ENCODE results near the gene SLC10A7. TPM values are rescaled to one million over a fixed set of nuclear protein-coding genes. Genes with fewer than 3 reads are reported as not detected.
A peak's percentile ranks its signal among the peaks of the same experiment; 100 is the strongest.

SLC10A7 gene
- total RNA-seq, 1 donor from 2014 or later: 30.6 TPM

DNA sequence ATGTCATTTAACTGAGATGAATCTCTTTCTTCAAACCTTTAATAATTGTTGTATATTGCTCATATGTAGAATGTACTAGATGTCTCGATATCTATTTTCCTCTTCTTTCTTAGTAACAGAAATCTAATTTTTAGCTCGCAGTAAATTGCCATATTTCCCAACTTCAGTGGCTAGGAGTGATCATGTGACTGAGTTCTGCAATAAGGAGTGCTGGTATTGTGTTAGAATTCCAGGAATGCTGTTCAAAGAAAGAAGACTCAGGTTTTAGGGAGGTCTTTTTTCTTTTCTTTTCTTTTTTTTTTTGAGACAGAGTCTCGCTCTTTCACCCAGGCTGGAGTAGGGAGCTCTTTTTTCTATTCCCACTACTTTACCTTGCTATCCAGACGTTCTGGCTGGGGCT lies 81.7 kb downstream of the SLC10A7 start:
- DNase-seq (ENCODE audit: low spot score): no peak

- no peak for DNase-seq (ENCODE audit: low spot score)
These were observed 82.3 kb downstream of the SLC10A7 start for GRCh38 chr4:146439437-146439836.

- no peak for DNase-seq (ENCODE audit: low spot score)
These were observed 84.0 kb downstream of the SLC10A7 start for GRCh38 chr4:146437778-146438177.

DNA sequence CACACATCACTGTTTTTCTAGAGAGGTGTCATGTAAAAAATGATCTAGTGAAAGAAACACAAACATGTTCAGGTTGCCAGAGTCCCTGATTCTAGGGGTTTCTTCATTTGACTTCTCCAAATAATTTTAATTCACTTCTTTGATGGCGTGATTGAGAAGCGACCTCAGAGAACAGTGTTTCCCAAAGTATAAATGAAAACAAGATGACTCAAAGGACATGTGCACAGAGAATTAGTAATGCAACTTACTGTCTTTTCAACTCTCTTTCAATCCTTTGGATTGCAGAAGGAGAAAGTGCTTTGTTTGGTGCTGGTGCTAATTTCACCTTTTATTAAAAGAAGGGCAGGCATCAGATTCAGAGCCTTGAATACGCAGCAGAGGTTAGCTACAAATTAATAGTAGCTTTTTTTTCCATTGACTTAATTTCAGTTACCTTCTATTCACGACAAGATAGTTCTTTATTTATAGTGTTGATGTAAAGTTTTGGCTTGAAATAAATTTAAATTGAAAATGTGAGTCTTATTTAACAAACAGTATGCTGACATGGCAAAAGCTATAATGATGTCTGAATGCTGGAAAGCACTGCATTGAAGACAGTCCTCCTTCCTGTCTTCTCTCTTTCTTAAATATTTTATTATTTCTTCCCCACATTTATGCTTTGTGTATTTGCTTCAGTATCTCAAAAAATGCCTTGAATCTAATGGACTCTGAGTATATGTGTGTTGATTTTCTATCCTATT lies 85.1 kb downstream of the SLC10A7 start:
- no peak for DNase-seq (ENCODE audit: low spot score)

GRCh38 chr4:146435962-146436361 lies 85.8 kb downstream of the SLC10A7 start:
- no peak for DNase-seq (ENCODE audit: low spot score)

DNA sequence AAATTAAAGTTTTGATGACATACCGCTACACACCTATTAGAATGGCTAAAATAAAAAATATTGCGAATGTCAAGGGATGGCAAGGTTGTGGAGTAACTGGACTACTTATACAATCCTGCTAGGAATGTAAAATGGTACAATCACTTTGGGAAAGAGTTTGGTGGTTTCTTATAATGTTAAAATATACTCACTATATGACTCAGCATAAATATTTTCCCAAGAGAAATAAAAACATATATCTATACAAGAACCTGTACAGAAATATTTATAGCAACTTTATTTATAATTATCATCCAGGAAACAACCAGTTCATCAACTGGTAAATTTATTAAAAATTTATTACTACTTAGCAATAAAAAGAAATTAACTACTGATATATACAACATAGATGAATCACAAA lies 89.7 kb downstream of the SLC10A7 start:
- DNase-seq (ENCODE audit: low spot score): no peak

DNA sequence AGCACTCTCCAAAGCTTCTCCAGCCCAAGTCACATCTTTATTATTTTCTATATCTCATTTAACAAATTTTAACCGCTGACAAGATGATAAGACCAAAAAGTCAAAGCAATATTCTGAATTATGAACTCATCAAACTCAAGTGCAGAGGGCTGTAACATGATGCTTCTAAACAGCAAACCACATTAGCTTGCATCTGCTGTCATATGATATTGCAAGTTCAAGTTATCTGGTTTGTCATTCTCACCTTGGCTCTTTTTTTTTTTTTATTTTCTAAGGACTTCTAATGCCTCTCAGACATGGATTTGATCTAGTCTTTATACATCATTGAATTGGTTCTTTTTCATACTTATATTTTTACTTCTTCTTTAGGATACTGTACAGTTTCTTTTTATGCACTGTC lies 93.4 kb downstream of the SLC10A7 start:
- no peak for DNase-seq (ENCODE audit: low spot score)

GRCh38 chr4:146417822-146418221 lies 103.9 kb downstream of the SLC10A7 start:
- no peak for DNase-seq (ENCODE audit: low spot score)

- no peak for DNase-seq (ENCODE audit: low spot score)
These were observed 105.9 kb downstream of the SLC10A7 start for GRCh38 chr4:146415829-146416228.

- peak; percentile 28 for DNase-seq (ENCODE audit: low spot score)
These were observed 114.1 kb downstream of the SLC10A7 start for GRCh38 chr4:146407669-146408084.

DNA sequence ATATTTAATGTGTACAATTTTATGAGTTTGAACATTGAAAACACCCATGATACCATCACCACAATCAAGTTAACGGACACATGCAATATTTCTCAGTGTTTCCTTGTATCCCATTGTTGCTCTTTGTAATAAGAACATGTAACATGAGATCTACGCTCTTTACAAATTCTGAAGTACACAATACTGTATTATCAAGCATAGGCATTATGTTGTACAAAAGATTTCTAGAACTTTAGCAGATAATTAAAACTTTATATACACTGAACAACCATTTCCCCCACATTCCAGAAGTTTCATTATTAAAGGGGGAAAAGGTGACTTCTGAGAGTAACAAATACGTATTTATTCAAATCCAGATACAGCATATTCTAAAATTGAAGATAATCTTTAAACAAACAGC lies 114.5 kb downstream of the SLC10A7 start:
- DNase-seq (ENCODE audit: low spot score): no peak

GRCh38 chr4:146401274-146401673 lies 120.5 kb downstream of the SLC10A7 start:
- DNase-seq (ENCODE audit: low spot score): no peak

GRCh38 chr4:146398896-146399445 lies 122.8 kb downstream of the SLC10A7 start:
- DNase-seq (ENCODE audit: low spot score): no peak

- DNase-seq (ENCODE audit: low spot score): no peak
These were observed 123.3 kb downstream of the SLC10A7 start for GRCh38 chr4:146398404-146398803.

DNA sequence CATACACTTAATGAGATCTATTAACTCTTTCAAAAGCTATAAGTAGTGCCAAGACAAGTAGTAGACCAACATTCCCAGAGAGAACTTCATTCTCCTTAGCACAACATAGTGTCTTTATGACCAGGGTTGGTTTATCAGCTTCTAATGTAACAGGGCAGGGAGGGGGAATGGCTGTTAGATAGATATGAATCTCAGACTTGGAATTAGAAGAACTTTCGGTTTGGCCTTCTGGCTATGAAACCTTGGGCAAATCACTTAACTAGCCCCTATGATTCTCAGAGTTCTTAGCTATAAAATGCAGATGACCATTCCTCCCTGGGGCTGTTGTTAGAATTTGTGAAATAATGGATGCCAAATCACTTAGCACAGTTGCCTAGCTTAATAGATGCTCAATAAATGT lies 132.2 kb downstream of the SLC10A7 start:
- no peak for DNase-seq (ENCODE audit: low spot score)

- DNase-seq (ENCODE audit: low spot score): no peak
These were observed 139.5 kb downstream of the SLC10A7 start for GRCh38 chr4:146382194-146382593.

DNA sequence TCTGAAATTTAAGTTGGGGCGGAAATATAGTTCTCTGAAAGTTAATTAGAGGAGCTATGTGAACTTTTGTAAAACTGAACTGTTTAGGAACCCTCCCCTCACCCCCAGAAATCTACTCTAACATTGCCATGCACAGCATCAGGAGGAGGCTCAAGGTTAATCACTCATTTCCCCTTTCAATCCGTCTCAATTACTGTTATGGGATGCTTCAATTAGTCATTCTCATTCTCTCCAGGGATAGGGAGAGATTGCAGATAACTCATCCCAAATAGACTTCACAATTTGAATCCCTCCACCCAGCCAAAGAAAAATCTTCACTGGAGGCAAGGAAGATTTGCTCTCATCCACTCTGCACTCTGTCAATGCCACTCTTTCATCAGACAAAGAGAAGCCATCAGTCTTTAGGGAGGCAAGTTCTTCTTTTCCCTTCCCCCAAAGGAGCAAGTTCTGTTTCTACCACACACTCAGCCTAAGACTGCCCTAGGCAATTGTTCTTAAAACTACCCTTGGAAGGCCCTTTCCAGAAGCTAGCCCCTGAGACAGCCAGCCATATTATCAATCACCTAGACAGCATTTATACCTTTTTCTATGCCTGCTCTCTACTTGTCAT lies 140.4 kb downstream of the SLC10A7 start:
- no peak for DNase-seq (ENCODE audit: low spot score)

DNA sequence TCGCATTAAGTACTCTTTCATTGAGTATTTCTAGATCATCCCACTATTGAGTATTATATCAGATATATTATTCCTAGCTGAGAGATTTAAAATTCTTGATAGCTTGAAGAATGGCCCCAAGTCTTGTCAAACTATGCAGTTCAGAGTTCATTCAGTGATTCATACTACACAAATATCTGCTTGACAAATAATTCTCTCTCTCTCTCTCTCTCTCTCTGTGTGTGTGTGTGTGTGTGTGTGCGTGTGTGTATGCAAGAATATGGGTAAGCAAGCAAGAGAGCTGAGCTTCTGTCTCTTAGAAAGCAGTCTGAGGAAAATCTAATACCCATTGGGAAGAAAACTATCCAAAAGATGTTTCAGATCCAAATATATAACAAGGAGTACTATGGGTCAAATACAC lies 142.0 kb downstream of the SLC10A7 start:
- no peak for DNase-seq (ENCODE audit: low spot score)

DNA sequence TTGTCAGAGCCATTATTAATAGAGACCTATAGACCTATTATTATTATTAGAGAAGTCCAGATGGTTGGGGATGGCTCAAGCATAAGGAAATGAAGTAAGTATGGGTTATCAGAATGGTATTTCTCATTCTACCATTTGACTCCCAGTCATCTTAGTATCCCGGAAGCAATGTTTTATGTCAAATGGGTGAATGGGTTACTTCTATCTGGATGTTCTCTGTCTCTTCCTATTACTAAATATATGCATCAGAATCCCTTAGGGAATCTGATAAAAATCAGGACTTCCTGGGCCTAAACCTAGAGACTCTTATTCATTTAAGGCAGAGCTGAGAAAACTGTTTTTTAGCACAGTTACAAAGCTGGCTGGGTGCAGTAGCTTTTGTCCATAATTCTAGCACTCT lies 149.9 kb downstream of the SLC10A7 start:
- DNase-seq (ENCODE audit: low spot score): no peak

GRCh38 chr4:146370841-146371240 lies 150.9 kb downstream of the SLC10A7 start:
- DNase-seq (ENCODE audit: low spot score): no peak

DNA sequence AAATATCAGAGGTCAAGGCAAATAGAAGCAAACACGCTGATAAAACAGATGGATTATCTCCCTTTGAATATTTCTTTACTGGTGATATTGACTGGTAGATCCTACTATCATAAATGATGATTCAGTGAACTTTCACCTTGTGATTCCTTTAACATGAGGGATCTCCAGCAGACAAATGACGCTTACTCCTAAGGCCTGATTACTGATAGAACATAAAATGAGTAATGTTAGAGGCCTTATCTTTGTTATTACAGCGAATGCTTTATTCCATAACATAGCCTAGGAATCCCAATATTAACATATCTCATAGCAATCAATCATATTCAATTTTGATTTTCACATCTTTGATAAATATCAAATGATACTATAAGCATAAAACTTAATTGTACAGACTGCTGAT lies 152.3 kb downstream of the SLC10A7 start:
- DNase-seq (ENCODE audit: low spot score): no peak

- DNase-seq (ENCODE audit: low spot score): no peak
These were observed 153.5 kb downstream of the SLC10A7 start for GRCh38 chr4:146368209-146368608.

- no peak for DNase-seq (ENCODE audit: low spot score)
These were observed 154.4 kb downstream of the SLC10A7 start for GRCh38 chr4:146367347-146367746.

All from umbilical cord (tissue), 2 donors.